Measurements from ENCODE around the gene JSRP1.
A peak's percentile ranks its signal among the peaks of the same experiment; 100 is the strongest.
"Not testable (repeated sequence)": the region's sequence is repeated elsewhere in the genome, so short reads cannot be mapped to it uniquely, and the experiment has no call there.

Gene JSRP1

DNA sequence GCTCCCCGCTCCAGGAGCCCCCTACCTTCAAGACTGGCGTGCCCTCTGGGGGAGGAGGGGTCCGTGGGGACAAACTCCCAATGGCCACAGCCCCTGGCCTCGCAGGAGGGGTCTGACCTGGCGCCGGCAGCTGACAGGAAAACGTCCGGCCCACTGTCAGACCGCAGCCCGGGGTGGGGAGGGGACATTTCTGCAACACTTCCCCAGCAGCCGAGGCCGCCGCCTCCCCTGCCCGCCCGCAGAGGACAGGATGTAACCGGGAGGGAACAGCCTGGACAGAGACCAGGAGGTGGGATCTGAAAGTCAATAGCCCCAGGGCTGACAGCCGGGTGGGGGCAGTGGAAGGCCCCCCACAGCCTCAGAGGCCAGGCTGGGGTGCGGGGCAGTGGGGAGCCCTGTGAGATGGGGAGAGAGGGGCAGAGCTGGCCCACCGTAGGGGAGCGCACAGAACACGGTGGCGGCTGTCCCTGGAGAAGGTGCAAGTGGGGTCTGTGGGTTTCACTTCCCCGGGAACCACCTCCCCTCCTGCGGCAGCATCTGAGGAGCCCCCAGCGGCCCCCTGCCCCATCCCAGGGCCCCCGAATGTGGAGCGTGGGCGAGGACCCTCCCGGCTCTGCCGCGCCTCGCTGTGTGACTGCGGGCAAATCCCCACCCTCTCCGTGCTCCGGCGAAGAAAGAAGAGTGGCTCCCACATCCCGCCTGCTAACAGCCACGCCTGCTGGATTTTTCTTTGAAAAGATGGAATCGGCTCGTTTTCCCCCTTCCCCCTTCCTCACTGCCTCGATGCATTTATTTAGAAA lies 26.0 kb upstream of the JSRP1 start, which contains the start of gene PEAK3:
Gene PEAK3 (minus strand): TSS at position 114 of the 800 bp plus-strand sequence. CDS start 1,244 bp downstream, outside the sequence.
- DNase-seq, result peak; percentile 29

DNA sequence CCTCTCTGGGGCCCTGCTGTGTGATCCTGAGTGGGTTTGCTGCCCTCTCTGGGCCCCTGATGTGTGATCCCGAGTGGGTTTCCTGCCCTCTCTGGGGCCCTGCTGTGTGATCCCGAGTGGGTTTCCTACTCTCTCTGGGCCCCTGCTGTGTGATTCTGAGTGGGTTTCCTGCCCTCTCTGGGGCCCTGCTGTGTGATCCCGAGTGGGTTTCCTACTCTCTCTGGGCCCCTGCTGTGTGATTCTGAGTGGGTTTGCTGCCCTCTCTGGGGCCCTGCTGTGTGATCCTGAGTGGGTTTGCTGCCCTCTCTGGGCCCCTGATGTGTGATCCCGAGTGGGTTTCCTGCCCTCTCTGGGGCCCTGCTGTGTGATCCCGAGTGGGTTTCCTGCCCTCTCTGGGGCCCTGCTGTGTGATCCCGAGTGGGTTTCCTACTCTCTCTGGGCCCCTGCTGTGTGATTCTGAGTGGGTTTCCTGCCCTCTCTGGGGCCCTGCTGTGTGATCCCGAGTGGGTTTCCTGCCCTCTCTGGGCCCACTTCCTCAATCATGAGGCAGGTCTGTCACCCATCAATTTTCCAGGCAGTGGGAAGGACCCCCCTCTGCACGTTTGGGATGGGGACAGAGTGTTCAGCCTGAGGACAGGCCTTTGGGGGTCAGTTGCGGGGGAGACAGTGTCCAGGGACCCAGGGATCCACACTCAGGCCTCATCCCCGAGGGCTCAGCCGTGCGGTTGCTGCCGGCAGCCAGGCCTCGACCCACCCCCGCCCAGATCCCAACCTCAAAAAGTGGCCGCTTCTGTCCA lies 25.2 kb upstream of the JSRP1 start:
- not testable (repeated sequence) for DNase-seq

DNA sequence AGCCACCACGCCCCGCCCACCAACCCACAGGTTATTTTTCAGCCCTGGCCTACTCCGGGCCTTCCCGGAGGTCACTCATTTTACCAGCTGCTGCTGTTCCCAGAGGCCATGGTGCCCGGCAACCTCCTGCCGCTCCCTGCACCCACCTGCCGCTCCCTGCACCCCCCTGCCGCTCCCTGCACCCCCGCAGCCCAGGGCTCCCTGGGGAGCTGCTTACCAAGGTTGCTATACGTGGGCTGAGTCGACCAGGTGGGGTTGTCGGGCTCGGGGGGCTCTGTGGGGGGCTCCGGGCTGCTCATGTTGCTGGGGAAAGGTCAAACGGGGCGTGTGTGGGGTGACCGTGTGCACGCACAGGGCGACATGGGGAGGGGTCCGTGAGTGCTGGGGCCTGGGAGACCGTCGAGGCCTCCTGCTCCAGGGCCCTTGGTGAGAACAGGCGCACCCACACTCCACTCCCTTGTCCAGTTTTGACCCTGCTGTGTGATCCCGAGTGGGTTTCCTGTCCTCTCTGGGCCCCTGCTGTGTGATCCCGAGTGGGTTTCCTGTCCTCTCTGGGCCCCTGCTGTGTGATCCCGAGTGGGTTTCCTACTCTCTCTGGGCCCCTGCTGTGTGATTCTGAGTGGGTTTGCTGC lies 24.5 kb upstream of the JSRP1 start:
- no peak for DNase-seq

DNA sequence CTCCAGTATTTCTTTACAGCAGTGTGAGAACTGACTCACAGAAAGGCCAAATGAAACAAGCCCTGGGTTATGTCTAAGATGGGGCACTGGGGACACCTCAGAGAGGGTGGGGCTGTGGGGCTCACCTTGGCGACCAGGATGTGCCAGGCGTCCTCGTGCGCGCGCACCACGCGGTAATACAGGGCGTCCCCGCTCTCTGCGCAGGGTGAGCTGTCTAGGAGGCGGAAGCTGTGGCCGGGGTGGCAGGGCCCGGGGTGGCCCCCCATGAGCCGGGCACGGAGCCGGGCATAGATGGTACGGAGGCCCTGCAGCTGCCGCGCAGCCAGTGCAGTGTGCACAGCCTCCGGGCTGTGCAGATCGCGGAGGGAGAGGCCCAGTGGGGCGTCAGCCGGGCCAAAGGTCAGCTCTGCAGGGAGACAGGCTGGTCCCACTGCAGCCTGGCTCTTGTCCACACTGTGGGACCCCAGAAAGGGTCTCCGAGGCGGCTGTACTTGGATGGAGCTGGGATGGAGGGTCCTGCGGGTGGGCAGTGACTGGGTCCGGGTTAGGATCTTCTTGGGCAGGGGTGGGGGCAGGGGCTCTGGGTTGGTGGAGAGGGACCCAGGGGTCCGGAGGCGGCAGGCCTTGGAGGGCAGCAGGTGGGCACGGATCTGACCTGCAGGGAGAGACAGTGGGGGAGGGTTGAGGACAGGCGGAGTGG lies 22.4 kb upstream of the JSRP1 start:
- DNase-seq, result no peak

DNA sequence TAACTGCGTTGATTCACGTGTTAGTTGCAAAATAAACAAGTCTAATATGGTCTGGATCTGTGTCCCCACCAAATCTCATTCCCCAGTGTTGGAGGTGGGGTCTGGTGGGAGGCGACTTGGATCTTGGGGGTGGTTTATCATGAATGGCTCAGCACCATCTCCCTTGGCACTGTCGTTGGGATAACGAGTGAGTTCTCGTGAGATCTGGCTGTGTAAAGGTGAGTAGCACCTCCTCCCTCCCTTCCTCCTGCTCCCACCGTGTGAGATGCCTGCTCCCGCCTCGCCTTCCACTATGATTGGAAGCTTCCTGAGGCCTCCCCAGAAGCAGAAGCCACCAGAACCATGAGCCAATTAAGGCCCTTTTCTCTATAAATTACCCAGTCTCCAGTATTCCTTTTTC lies 20.9 kb upstream of the JSRP1 start:
- no peak for DNase-seq

DNA sequence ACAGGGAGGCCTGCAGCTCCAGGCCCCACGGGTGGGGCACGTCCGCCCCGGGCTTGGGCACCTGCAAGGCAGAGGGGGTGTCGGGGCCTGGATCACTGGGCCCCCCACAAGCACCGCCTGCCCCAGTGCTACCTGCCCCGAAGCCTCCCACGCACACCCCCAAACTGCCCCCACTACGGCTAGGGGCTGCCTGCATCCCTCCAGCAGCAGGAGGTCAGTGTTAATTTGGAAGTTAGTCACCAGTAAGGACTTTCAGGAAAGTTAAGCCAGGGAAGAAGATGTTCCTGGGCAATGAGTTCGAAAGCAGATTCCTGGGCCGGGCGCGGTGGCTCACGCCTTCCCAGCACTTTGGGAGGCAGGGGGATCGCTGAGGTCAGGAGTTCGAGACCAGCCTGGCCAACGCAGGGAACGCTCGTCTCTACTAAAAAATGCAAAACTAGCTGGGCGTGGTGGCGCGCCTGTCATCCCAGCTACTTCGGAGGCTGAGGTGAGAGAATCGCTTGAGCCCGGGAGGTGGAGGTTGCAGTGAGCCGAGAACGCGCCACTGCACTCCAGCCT lies 20.3 kb upstream of the JSRP1 start:
- no peak for DNase-seq

DNA sequence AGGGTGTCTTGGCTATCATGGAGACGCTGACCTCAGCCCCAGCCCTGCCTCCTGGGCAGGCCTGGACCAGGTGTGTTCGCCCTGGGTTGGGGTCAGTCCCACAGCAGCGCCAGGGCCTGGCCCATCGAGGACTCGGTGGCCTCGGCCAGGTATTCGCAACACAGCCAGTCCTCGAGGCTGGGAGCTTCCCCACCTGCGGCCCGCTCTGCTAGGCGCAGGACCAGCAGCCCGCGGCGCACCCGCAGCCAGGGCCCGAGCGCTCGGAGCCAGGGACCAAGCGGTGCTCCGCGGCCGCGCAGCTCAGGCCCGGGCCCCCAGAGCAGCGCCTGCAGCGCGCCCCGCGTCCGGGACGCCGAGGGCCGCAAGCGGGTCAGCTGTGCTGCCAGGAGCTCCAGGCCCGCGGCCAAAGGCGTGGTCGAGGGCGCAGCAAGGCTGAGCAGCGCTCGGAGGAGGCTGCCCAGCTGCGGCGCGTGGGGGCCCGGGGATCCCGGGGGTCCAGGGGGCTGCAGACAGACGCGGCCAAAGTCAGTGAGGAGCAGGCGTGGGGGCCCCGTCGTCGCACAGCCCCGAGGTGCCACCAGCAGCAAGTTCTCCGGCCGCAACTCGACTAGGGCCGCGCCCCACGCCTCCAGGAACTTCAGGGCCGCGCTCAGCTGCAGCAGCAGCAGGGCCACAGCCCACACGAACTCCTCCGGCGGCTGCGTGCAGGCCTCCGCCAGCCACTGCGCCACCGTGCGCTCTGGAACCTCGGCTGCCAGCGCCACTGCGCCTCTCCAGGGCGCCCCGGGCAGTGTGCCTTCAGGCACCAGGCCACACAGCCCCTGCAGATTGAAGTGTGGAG lies 19.6 kb upstream of the JSRP1 start:
- no peak for DNase-seq

DNA sequence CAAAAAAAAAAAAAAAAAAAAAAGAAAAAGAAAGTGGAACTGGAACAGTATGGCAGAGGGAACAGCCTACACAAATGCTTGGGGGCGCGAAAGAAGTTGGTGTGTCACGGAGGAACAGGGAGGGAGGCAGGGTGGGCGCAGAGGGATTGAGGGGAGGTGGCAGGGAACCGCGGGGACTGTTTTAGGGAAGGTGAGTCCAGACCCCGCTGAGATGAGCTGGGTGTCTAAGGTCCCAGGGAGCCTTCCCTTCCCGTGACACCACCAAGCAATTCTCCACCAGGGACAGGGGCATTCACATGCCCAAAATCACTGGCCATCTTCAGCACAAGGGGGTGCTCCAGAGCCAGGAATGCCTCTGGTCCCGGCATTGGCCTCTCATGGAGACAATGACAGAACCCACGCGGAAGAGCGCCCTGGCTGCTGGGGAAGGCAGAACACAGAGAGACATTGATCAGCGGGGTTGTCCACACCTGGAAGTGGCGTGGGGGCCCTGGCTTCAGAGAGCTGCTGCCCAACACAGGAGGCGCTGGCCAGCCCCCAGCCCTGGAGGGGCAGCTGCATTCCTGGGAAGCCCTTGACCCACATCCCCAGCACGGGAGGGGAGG lies 18.8 kb upstream of the JSRP1 start:
- peak; percentile 34 for DNase-seq

DNA sequence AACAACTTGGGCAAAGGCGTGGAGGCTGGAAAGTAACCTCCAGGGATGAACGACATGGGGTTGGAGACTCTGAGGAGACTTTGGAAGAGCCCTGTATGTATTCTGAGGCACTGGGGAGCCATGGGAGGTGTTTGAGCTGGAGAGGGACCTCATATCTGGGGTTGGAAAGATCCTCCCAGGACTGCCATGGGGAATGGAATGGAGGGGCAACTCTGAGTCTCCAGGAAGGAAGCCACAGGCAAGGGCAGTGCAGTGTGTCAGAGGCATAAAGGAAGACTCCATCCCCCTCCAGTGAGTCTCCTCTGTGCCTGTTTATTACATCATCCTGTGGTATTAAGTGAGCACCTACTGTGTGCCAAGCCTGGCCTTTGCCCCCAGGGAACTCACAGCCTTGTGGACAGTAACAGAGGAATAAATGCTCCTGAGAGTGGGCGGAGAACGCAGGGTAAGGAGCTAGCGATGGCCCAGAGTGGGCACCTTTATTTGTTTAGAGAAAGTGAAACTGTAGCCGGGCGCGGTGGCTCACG lies 18.0 kb upstream of the JSRP1 start:
- no peak for DNase-seq

DNA sequence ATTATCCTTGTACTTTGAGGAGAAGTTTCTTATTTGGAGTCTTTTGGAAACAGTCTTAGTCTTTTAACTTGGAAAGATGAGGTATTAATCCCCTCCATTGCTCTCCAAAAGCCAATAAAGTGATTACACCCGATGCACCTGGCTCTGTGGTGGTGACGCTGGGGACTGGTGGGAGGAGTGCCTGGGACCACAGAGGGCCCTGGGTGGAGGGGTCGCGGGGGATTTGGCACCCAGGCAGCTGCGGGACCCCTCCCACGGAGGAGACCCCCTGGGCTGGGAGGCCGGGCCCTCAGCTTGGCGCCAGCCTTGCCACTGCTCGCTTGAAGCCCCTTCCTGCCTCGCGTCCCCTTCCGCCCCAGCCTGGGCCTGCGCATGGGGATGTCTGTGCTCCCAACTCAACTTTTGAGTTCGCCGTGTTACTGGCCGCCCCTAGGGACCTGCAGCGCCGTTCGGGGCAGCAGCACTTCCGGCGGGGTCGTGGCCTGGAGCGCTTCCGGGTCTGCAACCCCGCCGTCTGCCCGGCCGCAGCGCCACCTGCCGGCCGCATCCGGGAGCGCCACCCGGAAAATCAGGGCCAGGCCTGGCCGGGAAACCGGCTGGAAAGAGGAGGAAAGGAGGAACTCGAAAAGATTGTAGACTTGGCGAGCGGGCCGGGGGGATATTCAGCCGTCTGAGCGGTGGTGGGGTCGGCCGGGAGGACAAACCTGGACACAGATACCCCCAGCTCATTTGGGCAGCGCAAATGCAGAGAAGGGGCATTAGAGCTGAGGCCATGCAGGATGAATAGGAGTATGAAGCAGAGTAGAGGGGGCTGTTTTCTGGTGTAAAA lies 17.4 kb upstream of the JSRP1 start:
- DNase-seq, result peak; percentile 64

DNA sequence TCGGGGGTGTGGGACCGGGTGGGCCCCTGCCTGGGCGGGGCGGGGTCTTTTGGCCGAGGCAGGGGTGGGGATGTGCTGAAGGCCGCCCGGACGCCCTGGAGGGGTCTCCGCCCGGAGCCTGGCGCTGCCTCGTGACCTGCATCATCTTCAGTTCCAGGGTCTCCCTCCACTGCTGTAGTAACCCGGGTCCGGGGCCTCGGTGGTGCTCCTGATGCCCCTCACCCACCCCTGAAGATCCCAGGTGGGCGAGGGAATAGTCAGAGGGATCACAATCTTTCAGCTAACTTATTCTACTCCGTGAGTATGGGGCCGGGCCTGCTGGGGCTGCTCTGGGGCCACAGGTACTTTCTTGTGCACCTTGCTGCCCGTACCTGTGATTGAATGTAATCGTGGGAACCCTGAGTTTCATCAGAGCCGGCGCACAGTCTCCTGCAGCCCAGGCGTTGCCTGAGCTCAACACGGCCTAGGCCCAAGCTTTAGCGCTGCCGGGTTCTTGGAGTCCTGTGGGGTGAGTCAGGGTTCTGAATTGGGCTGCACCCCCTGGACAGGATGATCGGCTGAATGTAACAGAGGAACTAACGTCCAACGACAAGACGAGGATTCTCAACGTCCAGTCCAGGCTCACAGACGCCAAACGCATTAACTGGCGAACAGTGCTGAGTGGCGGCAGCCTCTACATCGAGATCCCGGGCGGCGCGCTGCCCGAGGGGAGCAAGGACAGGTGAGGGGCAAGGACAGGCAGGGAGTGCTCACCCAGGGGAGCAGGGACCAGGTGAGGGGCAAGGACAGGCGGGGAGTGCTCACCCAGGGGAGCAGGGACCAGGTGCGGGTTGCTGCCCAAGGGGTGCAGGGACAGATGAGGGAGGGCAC lies 15.3 kb upstream of the JSRP1 start:
- no peak for DNase-seq

DNA sequence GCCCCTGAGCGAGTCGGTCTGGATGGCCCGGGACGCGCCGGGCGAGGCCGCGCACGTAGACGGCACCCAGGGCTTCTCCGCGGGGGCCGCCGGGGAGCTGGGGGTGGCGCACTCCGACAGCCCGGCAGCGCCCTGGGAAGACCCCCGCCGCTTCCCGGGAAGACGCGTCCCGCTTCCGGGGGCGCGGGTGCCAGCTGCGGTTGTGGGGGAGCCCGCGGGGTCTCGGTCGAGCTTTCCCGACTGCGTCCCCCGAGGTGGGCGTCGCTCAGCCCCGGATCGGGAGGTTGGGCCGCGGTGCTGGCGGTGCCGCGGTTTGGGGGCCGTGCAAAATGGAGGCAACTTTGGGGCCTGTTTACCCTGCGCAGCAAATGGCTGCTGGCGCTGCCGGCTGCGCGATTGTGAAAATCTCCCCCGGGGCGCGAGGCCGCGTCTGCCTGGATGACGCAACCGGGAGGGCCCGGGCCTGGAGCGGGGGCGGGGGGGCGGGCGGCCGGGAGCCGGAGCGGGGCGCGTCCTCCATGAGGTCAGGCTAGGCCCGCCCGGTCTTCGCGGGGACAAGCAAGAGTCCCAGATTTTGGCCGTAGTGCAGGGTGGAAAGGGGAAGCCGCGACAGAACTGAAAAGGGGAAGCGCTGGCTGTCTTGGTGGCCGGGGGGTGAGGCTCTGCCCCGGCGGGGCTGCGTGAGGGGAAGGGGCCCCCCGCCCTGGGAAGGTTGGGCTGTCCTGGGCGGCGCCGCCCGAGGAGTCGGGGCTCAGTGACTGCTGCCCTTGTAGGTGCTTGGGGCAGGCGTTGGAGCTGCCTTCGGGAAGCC lies 14.4 kb upstream of the JSRP1 start:
- peak; percentile 71 for DNase-seq

DNA sequence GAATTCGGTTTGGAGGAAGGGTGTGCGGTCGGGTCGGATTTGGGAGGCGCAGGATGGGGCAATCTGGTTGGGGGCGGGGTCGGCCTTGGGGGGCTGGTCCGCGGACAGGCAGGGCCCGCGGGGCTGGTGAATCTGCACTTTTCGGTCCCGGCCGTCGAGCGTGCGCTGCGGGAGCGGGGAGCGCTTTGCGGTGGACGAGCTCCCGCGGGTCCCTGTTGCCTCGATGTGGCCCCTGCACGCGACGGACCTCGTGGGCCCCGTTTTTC lies 13.9 kb upstream of the JSRP1 start:
- DNase-seq, result no peak

DNA sequence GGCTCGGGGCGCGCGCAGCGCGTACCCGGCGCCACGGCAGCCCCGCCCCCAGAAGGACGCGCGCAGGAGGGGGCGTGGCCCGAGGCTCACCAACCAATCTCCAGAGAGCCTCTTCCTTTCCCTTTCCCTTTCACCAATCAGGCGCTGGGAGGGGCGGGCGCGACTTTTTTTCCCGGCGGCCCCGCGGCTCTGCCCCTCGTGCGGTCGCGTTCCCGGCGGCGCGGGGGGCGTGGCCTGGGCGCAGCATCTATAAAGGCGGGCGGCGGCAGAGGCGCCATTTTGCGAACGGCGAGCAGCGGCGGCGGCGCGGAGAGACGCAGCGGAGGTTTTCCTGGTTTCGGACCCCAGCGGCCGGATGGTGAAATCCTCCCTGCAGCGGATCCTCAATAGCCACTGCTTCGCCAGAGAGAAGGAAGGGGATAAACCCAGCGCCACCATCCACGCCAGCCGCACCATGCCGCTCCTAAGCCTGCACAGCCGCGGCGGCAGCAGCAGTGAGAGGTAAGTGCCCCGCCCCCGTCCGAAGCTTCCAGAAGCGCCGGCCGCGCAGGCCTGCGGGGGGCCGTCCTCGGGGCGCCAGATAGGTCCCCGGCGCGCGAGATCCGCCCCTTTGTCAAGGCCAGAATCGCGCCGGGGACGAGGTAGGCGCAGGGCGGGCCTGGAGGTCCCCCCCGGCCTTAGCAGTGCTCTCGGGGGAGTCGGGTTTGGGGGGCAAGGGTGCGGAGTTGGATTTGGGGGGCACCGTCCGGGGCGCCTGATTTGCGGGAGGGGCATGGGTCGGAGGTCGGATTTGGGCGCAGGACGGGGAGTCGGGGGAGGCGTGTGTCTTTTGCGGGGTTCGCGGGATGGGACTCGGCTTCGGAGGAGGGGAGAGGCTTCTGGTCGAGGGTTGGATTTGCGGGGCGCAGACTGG lies 13.3 kb upstream of the JSRP1 start:
- DNase-seq, result peak; percentile 98

DNA sequence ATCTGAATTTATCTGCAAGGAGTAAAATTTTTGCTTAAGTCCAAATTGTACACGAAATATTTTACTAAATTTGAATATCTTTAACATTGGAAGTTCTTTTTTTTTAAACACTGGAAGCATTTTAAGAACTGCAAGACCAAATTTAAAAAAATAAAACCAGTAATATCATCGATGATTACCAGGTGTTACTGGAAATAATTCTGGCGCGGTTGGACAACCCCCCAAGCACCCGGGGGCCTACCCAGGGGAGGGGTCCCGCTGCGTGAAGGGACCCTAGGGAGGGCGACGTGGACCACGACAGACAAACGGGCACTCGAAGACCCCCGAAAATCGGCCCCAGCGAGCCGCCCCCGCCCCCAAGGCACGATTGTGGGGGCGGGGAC lies 12.6 kb upstream of the JSRP1 start:
- no peak for DNase-seq

DNA sequence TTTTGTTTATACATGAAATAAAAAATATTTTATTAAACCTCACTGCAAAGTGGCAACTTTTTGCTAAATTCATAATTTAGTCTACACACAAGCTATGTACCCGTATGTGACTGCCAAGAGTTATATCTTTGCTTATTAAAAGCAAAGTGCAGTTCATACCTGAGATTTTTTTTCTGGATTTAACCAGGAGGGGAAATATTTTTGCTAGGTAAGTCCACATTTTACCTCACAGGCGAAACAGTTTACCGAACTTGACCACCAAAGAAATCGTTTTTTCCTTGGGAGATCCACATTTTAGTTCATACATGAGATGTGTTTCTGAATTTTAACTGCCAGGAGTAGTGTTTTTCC lies 12.2 kb upstream of the JSRP1 start:
- DNase-seq, result no peak

DNA sequence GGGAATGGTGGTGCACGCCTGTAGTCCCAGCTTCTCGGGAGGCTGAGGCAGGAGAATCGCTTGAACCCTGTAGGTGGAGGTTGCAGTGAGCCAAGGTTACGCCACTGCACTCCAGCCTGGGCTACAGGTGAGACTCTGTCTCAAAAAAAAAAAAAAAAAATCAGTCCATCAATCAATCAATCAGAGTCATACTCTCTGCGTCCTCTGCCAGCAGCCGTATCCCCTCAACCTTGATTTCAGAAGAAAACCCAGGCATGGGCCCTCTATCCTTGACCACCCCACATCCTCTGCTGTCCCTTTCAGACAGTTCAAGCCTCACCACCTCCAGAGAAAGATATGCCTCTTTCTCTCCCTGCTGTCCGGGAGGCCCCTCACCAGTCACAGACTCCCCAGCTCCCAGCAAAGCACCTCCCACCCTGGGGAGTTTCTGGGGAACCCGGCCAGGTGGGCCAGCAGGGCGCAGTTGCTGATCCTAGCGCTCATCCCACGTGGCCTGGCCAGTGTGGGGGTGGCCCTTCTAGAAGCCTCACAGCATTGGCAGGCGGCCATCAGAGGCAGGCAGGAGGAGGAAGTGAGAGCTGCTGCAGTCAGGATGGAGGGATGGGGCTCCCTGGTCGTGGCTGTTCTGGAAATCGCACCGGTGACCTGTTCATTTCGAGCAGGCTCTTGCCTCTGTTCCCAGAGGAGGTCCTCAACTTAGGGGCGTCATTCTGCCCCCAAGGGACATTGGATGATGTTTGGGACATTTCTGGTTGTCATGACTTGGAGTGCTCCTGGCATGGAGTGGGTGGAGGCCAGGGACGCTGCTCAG lies 10.2 kb upstream of the JSRP1 start:
- no peak for DNase-seq
